ENCODE results near the gene AATK.

DNA sequence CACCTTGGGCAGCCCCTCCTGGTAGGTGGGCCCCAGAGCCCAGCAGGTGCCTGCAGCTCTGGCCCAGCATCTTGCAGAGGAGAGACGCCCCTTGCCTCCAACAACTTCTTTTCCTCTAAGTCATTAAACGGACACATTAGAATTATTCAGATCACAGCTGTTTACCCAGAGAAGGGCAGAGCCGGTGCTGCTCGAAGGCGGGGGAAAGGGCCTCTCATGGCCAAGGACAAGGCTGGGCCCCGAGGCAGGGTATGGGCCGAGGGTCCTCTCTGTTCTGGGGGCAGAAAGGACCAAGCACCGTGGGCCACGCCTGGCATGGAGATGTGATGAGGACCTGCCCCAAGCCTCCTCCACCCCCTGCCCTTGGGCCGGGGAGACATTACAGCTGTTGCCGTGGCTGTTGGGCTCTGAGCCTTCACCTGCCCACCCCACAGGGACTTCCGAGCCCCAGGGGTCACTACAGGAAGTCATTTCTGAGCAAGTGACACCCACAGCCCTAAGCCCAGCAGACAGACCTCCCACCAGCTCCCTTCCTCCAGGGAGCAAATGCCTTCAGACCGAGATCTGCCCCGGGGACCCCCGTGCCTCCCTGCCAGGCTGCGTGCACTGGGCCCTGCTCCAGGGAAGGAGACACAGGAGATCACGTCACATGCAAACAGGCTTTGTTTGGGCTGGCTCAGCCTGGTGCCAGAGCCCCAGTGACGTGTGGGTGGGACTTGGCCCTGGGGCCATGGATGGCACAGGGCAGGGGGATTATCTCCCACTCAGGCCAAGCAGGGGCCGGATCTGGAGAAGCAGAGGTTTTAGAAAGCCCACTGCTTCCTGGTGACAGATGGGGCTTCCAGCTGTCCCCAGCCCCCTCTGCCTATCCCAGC is 1.4 kb downstream of the AATK start:
- TF ChIP-seq CTCF (IDR thresholded peaks at IDR 0.05) (no peak), POLR2A (IDR thresholded peaks at IDR 0.05) (no peak)
